HL-60/S4 (cell line): ENCODE results near the gene ZKSCAN5.
"Not testable (repeated sequence)": the region's sequence is repeated elsewhere in the genome, so short reads cannot be mapped to it uniquely, and the experiment has no call there.

Source experiments
- in situ Hi-C: fragments of 300-500 bp; cut with MboI; formaldehyde crosslinking; loops from 2 replicates; pipeline ENCODE4 v1.14.3; 2022; ENCODE audit warnings: low sequenced_read_pairs

The ZKSCAN5 gene

DNA sequence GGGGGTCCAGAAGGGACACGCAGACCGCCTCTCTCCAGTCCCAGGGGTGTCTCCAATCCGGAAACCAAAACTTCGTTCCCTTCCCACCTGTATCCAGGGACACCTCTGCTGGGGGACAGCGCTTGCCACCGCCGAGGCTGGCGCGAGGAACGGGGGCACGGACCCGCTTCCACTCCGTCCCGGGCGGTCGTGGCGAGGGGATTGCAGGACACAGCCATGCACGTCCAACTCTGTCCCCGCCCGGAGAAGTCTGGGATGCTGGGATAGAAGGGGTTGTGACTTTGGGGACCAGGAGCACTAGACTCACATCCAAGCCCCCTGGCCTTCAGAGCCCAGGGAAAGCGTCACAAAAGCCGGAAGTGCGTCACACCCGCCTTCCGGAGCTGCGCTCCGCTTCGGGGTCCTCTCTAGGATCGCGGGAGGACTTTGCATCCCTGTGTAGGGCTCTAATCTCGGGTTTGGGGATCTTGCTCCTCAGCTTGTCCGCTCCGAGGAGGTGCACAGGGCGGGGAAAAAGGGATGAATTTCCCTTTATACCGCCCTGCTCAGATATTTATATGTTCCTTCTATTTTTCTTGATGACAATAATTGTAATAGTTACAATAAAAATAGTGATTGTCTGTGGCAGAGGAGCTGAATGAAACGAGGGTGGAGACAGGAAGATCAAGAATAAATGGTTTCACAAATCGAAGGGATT is 47.5 kb downstream of the ZKSCAN5 start, which contains the start of gene FAM200A:
FAM200A (minus strand) TSS at position 348 of the 697 bp plus-strand sequence. CDS start 3,707 bp downstream, outside the sequence.
- in situ Hi-C loops: no loop called here

DNA sequence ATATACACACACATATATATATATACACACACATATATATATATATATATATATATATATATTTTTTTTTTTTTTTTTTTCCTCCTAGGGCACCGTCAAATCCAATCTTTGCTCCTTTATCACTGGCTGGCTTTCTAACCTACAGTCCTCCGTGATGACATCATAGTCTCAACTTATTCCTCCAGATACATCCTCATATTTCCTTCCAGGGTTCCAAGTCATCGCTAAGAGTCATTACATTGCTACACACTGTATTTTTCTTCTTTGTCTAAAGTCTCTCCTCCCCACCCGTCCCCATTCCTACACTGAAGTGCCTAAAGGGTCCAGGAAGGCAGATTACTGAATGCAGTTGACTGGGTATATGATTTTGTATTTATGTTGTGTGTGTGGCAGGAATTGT is 48.6 kb downstream of the ZKSCAN5 start:
- in situ Hi-C loops: no loop called here

DNA sequence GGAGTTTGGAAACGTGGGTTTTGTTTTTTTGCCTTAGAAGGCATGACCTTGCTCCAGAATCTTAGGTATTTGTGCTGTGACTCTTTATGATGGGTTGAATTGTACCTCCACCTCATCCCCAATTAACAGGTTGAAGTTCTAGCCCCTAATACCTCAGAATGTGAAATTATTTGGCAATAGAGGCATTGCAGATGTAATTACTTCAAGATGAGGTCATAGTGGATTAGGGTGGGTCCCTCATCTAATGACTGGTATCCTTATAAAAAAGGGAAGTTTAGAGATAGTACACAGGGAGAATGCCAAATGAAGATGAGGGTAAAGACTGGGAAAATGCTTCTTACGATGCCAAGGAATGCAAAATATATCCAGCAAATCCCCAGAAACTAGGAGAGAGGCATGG is 50.5 kb downstream of the ZKSCAN5 start:
- in situ Hi-C loops: no loop called here

DNA sequence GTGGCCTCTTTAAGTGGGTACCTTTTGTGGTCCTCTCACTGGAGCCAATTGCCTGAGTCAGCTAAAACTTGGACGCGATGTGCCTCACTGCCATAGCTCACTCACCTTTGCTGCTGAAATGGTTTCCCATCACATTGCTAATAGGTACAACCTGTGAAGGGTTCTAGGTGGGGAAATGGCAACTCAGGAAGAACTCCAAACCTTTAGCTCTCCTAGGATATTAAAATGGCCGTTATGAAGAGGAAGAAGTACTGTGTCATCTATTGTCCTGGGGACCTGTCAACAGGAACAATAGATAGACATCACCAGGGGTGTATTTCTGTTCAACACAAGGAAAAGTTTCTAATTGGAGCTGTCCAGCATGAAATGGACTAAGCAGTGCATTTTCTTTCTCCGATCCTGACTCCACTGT is 52.7 kb downstream of the ZKSCAN5 start:
- in situ Hi-C loops: no loop called here

DNA sequence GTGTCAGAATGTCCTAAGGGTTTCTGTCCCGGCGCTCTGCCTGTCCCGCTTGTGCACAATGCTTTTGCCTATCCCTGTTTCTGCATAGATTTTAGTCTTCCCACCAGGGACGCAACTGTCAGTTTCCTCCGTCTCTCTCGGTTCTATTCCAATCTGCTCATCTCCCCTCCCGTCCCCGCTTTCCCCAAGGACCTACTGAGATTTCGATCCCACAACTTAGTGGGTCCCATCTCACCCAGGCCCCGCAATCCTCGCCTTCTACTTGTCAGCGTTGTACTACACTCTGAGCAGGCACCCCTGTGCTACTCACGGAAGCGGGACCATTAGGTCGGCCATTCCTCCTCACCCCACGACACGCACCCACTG is 53.5 kb downstream of the ZKSCAN5 start:
- in situ Hi-C loops: no loop called here

DNA sequence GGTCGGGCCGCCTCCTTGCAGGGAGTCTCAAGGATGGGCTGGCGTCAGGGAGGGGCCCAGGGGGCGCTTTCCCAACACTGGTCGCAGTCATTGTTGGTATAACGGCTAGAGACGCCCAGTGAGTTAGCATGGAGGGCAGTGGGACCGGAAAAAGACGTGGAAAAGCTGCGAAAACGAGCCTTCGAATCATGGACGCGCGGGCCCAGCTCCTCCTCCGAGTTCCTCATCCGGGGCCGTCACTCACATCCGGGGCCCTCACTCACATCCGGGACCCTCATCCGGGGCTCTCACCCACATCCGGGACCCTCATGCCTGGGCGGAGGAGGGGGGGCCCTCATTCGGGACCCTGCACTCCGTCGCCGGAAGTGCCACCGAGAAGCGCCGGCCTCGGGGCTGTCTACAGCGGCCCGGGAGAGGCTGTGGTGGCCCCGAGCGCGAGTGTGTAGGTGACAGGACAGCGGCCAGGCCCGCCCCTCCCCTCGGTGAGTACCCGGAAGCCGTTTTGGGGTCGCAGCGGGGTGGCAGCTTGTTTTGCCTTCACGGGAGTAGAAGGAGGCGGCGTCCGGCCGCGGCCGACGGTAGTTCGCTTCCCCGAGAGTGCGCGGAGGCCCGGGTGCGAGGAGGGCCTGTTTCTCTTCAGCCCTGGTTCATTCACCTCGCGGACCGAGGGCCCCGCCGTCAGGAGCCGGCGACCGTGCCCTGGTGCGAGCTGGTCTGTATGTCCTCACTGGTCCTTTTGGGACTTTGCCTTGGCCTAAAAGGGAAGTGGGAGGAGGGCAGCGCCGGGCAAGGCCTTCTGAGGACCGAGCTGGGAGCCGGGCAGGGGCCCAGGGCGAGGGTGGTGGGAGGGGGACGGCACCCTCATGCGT is 54.1 kb downstream of the ZKSCAN5 start, which contains the start of gene ZNF655:
ZNF655 (plus strand) TSS at position 337 of the 869 bp plus-strand sequence. CDS start 1,918 bp downstream, outside the sequence.
- in situ Hi-C loops: no loop called here

DNA sequence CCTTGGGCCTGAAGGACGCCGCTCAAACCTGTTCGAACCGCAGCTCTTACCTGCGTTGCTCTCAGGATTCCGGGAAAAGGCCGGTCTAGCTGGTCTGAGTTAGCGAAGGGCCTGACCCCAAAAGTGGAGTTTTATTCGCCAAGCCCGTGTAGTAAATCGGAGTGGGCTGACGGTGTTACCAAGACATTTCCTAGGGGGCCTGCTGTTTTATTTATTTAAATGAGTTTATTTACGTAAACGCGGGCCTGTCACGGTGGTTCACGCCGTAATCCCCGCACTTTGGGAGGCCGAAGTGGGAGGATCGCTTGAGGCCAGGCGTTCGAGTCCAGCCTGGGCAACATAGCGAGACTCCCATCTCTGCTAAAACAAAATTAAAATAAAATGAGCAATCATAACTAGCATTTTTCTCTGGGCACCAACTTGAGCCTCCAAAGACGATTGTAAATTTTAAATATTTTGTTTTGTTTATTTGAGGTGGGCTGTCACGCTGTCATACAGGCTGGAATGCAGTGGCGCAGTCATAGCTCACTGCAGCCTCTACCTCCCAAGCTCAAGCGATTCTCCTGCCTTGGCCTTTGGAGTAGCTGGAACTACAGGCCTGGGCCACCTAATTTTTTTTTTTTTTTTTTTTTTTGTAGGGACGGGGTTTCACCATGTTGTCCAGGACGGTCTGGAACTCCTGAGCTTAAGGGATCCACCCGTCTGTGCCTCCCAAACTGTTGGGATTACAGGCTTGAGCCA is 54.9 kb downstream of the ZKSCAN5 start:
- in situ Hi-C loops: no loop called here

DNA sequence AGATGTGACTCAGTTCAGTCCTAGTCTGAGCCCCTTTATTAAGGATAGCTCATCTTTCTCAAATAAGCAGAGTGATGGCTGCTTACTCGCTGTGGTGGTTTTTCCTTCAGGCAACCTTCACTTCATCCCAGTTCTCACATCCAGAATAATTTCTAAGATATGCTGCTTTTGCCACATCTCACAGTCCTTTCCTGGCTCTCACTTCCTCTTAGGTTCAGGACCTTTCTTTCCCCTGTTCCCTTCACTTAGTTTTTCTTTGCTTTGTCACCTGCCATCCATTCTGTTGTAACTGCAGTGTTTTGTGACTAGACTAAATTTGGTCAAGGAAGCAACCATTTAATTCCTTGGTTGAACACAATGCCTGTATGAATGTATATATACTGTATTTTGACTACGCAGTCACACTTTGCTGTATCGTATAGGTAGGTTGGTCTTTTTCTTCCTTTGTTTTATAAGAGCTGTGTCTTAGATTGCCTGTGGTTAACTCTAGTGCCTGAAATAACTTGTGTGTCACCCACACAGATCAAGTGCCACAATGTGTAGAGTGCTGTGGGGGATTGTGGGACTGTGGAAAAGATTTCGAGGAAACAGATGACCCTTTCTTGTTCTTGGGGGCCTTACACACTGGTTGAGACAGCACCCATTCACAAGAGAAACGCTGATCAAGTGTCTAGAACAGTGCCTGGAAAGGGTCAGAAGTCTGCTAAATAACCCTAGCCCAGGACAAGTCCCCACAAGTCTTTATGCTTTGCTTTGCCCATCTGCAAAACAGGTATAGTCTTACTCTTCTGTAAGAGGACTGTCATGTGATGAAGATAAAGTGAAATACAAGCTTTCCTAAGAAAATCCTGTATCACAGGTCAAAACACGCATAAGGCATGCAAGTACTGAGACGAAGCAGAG is 56.6 kb downstream of the ZKSCAN5 start:
- in situ Hi-C loops: no loop called here

- in situ Hi-C loops: no loop called here
Measured at GRCh38 chr7:99561737-99562051, 57.2 kb downstream of the ZKSCAN5 start.

GRCh38 chr7:99562114-99562784 is 57.8 kb downstream of the ZKSCAN5 start:
- in situ Hi-C loops: no loop called here

GRCh38 chr7:99562832-99563231 is 58.4 kb downstream of the ZKSCAN5 start:
- in situ Hi-C loops: no loop called here

GRCh38 chr7:99563650-99564049 is 59.2 kb downstream of the ZKSCAN5 start:
- in situ Hi-C loops: no loop called here

DNA sequence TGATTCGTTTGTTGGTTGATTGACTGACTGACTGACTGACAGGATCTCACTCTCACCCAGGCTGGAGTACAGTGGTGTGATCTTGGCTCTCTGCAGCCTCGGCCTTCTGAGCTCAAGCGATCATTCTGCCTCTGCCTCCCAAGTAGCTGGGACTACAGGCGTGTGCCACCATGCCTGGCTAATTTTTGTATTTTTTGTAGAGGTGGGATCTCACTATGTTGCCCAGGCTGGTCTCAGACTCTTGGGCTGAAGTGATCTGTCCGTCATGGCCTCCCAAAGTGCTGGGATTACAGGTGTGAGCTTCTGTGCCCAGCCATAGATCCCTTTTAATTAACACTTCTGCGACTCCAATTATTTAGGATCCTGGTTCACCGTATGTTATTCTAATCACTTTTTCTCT is 64.3 kb downstream of the ZKSCAN5 start:
- in situ Hi-C loops: not testable (repeated sequence)

- in situ Hi-C loops: no loop called here
Measured at GRCh38 chr7:99571768-99572167, 67.3 kb downstream of the ZKSCAN5 start.

DNA sequence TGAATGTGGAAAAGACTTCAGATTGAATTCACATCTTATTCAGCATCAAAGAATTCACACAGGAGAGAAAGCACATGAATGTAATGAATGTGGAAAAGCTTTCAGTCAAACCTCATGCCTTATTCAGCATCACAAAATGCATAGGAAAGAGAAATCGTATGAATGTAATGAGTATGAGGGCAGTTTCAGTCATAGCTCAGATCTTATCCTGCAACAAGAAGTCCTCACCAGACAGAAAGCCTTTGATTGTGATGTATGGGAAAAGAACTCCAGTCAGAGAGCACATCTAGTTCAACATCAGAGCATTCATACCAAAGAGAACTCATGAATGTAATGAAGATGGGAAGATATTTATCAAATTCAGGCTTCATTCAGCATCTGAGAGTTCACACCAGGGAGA is 68.8 kb downstream of the ZKSCAN5 start:
- in situ Hi-C loops: no loop called here

DNA sequence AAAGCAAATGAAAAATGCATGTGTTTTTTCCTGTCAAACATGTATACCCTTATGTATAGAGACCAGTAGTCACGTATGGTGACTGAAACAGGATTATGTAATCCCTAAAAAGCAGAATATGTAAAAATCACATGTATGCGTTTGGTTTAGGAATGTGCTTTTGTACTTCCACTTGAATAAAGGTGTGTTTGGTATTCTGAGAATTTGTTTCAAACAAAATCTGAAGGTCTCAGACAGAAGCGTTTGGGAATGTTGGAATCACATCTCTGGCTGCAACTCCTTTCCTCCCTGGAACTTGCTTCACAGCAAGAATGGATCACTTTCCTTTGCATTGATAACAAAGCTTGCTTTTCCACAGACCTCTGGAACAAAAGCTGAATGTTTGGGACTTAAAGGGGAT is 71.8 kb downstream of the ZKSCAN5 start:
- in situ Hi-C loops: no loop called here

DNA sequence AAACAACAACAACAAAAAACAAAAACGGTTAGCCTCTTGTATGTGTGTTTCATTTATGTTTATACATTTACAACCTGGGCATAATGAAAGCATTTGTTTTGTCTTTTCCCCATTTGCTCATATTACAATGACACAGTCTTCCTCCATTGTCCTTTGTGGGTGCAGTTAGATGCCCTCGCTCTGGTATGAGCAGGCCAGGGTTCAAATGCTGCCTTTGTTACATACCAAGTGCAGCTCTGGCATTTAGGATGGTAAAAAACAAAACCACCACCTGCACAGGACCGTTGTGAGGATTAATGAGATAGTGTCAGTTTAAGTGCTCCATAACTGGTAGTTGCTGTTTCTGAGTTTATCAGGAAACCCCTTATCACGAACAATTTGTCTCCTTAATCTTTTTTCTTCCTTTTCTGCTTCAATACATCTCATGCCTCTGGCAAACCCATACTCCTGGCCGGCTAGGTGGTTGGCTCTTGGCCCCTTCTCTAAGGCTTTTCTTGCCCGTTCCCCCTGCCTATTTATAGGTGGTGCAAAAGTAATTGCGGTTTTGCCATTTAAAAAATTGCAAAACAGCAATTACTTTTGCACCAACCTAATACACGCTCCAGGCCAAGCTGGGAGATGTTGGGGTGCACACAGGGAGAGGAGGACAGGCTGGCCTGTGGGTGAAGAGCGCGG is 75.0 kb downstream of the ZKSCAN5 start:
- in situ Hi-C loops: no loop called here

GRCh38 chr7:99579956-99580777 is 75.7 kb downstream of the ZKSCAN5 start:
- in situ Hi-C loops: no loop called here
